SK-N-MC (cell line): ENCODE measurements around the gene KRTAP20-2.

Experiments
- DNase-seq: peaks from one replicate; pipeline ENCODE4 v3.0.0-alpha.2; 2011; ENCODE audit warnings: low read depth, low spot score
- H3K27ac ChIP-seq: fragments of 200-600 bp; sonication (generic); 2 replicates; pipeline ENCODE4 v1.5.1; 2016; ENCODE audit warnings: mixed run types
- H3K36me3 ChIP-seq: fragments of 200-600 bp; sonication (generic); 2 replicates; pipeline ENCODE4 v1.6.1; 2017; ENCODE audit warnings: antibody characterized with exemption, low read length, mixed read lengths; ENCODE audit not compliant: insufficient read depth
- H3K4me3 ChIP-seq: fragments of 200-600 bp; sonication (generic); 2 replicates; pipeline ENCODE4 v1.5.1; 2016
- H3K9ac ChIP-seq: fragments of 200-600 bp; sonication (generic); 2 replicates; pipeline ENCODE4 v1.8.0; 2017; ENCODE audit warnings: mixed run types, mixed read lengths; ENCODE audit not compliant: insufficient read length
- H3K9me3 ChIP-seq: fragments of 200-600 bp; sonication (generic); 2 replicates; pipeline ENCODE4 v1.6.1; 2017; ENCODE audit warnings: low read depth, mild to moderate bottlenecking, antibody characterized with exemption, low read length, moderate library complexity, mixed read lengths
- EZH2 ChIP-seq: fragments of 200-600 bp; sonication (generic); IDR thresholded peaks from one replicate; pipeline ENCODE4 v1.6.1; 2017; ENCODE audit warnings: antibody characterized with exemption
- FOXP2 ChIP-seq: optimal IDR thresholded peaks from 2 replicates; pipeline ENCODE3; 2011; ENCODE audit warnings: mild to moderate bottlenecking, moderate library complexity; ENCODE audit not compliant: insufficient read depth; ENCODE audit errors: extremely low read length, control extremely low read depth
- POLR2AphosphoS5 ChIP-seq: IDR thresholded peaks from 2 replicates; pipeline ENCODE4 v1.6.1; 2012; ENCODE audit warnings: mild to moderate bottlenecking, low read depth, low read length, borderline replicate concordance

KRTAP20-2 gene

GRCh38 chr21:30634906-30635305 is at the start of gene KRTAP20-2:
KRTAP20-2 (plus strand) TSS chr21:30635206; CDS start chr21:30635264, 58 bp downstream.
- H3K36me3 ChIP-seq = no peaks in the 10 kb centered on the region

GRCh38 chr21:30590297-30590696 is 44.7 kb upstream of the KRTAP20-2 start, which contains the start of gene KRTAP22-2:
KRTAP22-2 (minus strand) TSS chr21:30590397.
- Histone ChIP-seq H3K36me3 (no peaks in the 10 kb centered on the region), H3K9ac (no peak within 1 kb of the TSS), H3K27ac (no peak within 1 kb of the TSS), H3K4me3 (no peak within 1 kb of the TSS), H3K9me3 (no peaks in the 10 kb centered on the region)
- TF ChIP-seq EZH2 (no peak), POLR2AphosphoS5 (no peak), FOXP2 (no peak)
- no peak for DNase-seq

More at GRCh38 chr21:30634906-30635305, at the start of gene KRTAP20-2:
- DNase-seq = no peak
- TF ChIP-seq EZH2 = no peak
- TF ChIP-seq FOXP2 = no peak
- no peak for TF ChIP-seq POLR2AphosphoS5
- no peak within 1 kb of the TSS for H3K27ac ChIP-seq
- no peaks in the 10 kb centered on the region for H3K9me3 ChIP-seq
- no peak within 1 kb of the TSS for H3K9ac ChIP-seq
- H3K4me3 ChIP-seq = no peak within 1 kb of the TSS

GRCh38 chr21:30592140-30592539 is 42.9 kb upstream of the KRTAP20-2 start, which contains the start of gene KRTAP6-3:
KRTAP6-3 (plus strand) TSS chr21:30592440; CDS start chr21:30592446, 6 bp downstream.
- Histone ChIP-seq H3K9ac (no peak within 1 kb of the TSS), H3K27ac (no peak within 1 kb of the TSS), H3K36me3 (no peaks in the 10 kb centered on the region), H3K9me3 (no peaks in the 10 kb centered on the region), H3K4me3 (no peak within 1 kb of the TSS)
- no peak for DNase-seq
- no peak for TF ChIP-seq FOXP2
- TF ChIP-seq POLR2AphosphoS5 = no peak
- TF ChIP-seq EZH2 = no peak

GRCh38 chr21:30598802-30599201 is 36.2 kb upstream of the KRTAP20-2 start, which contains the start of gene KRTAP6-2:
KRTAP6-2 (minus strand) TSS chr21:30598902; CDS start chr21:30598874, 28 bp downstream.
- no peak within 1 kb of the TSS for H3K4me3 ChIP-seq
- no peak for DNase-seq

GRCh38 chr21:30600787-30601186 is 34.2 kb upstream of the KRTAP20-2 start, which contains the start of gene KRTAP22-1:
KRTAP22-1 (plus strand) TSS chr21:30601087.
- Histone ChIP-seq H3K4me3 (no peak within 1 kb of the TSS), H3K27ac (no peak within 1 kb of the TSS), H3K9ac (no peak within 1 kb of the TSS), H3K36me3 (no peaks in the 10 kb centered on the region), H3K9me3 (no peaks in the 10 kb centered on the region)
- no peak for TF ChIP-seq EZH2
- no peak for TF ChIP-seq FOXP2
- TF ChIP-seq POLR2AphosphoS5 = no peak
- DNase-seq = no peak

More at GRCh38 chr21:30598802-30599201, 36.2 kb upstream of the KRTAP20-2 start, which contains the start of gene KRTAP6-2:
- no peak within 1 kb of the TSS for H3K27ac ChIP-seq
- H3K9ac ChIP-seq = no peak within 1 kb of the TSS
- no peaks in the 10 kb centered on the region for H3K9me3 ChIP-seq
- H3K36me3 ChIP-seq = no peaks in the 10 kb centered on the region
- TF ChIP-seq FOXP2 = no peak
- no peak for TF ChIP-seq EZH2
- TF ChIP-seq POLR2AphosphoS5 = no peak

- no peak for TF ChIP-seq POLR2AphosphoS5
- no peak for TF ChIP-seq FOXP2
- no peak for TF ChIP-seq EZH2
- Histone ChIP-seq H3K9me3 (no peaks in the 10 kb centered on the region), H3K4me3 (no peak overlapping the region), H3K27ac (no peak overlapping the region), H3K36me3 (no peaks in the 10 kb centered on the region), H3K9ac (no peak overlapping the region)
- DNase-seq = no peak
Observed at GRCh38 chr21:30605968-30606367, 29.0 kb upstream of the KRTAP20-2 start.

- no peak for DNase-seq
- Histone ChIP-seq H3K27ac (no peak overlapping the region), H3K36me3 (no peaks in the 10 kb centered on the region), H3K9me3 (no peaks in the 10 kb centered on the region), H3K9ac (no peak overlapping the region), H3K4me3 (no peak overlapping the region)
- TF ChIP-seq POLR2AphosphoS5 (no peak), FOXP2 (no peak), EZH2 (no peak)
Observed at GRCh38 chr21:30612132-30612531, 22.9 kb upstream of the KRTAP20-2 start.

- TF ChIP-seq FOXP2 (no peak), POLR2AphosphoS5 (no peak), EZH2 (no peak)
- DNase-seq = no peak
- Histone ChIP-seq H3K4me3 (no peak within 1 kb of the TSS), H3K27ac (no peak within 1 kb of the TSS), H3K9me3 (no peaks in the 10 kb centered on the region), H3K36me3 (no peaks in the 10 kb centered on the region), H3K9ac (no peak within 1 kb of the TSS)
Observed at GRCh38 chr21:30613836-30614235, 21.2 kb upstream of the KRTAP20-2 start, which contains the start of gene KRTAP6-1. KRTAP6-1 (minus strand) TSS chr21:30613930; CDS start chr21:30613904, 26 bp downstream.
